ENCODE data around the gene MDK.

Gene MDK

GRCh38 chr11:46383974-46384701 is 2.7 kb downstream of the MDK start:
- DNase-seq, result no peak

GRCh38 chr11:46385169-46386004 is 3.9 kb downstream of the MDK start:
- no peak for DNase-seq

- DNase-seq, result no peak
Measured at GRCh38 chr11:46386005-46386578, 4.6 kb downstream of the MDK start.

- no peak for DNase-seq
Measured at GRCh38 chr11:46386674-46387073, 5.2 kb downstream of the MDK start.

- no peak for DNase-seq
Measured at GRCh38 chr11:46387456-46387855, 6.0 kb downstream of the MDK start.

GRCh38 chr11:46387919-46388618 is 6.6 kb downstream of the MDK start:
- no peak for DNase-seq

GRCh38 chr11:46388619-46389449 is 7.4 kb downstream of the MDK start:
- no peak for DNase-seq

GRCh38 chr11:46389450-46390330 is 8.2 kb downstream of the MDK start:
- DNase-seq, result peak; percentile 52

- DNase-seq, result no peak
Measured at GRCh38 chr11:46390331-46391171, 9.1 kb downstream of the MDK start.

GRCh38 chr11:46391186-46391577 is 9.7 kb downstream of the MDK start:
- DNase-seq, result no peak

GRCh38 chr11:46391578-46392420 is 10.3 kb downstream of the MDK start, which contains the start of gene CHRM4:
Gene CHRM4, minus strand, starts transcription at chr11:46391776. Its CDS starts 5,219 bp downstream, at chr11:46386557.
- DNase-seq, result no peak

GRCh38 chr11:46392421-46393230 is 11.2 kb downstream of the MDK start:
- DNase-seq, result peak; percentile 74

- no peak for DNase-seq
Measured at GRCh38 chr11:46393231-46393616, 11.8 kb downstream of the MDK start.

GRCh38 chr11:46393759-46394158 is 12.3 kb downstream of the MDK start:
- DNase-seq, result no peak

GRCh38 chr11:46397526-46397925 is 16.1 kb downstream of the MDK start:
- no peak for DNase-seq

GRCh38 chr11:46402957-46403902 is 21.8 kb downstream of the MDK start:
- no peak for DNase-seq

- no peak for DNase-seq
Measured at GRCh38 chr11:46404476-46405017, 23.1 kb downstream of the MDK start.
